Hepatocyte (in vitro differentiated cells): ENCODE measurements around the gene C20orf202. TPM values are rescaled to one million over a fixed set of nuclear protein-coding genes. Genes with fewer than 3 reads are reported as not detected.

Experiments used
- DNase-seq: peaks from one replicate; pipeline ENCODE4 v3.0.0-alpha.2; 2016; ENCODE audit warnings: low spot score
- H2AFZ ChIP-seq: fragments of 200-600 bp; sonication (generic); 2 replicates; pipeline ENCODE4 v1.6.0; 2016; ENCODE audit warnings: antibody characterized with exemption, mild to moderate bottlenecking
- H3K27ac ChIP-seq: fragments of 200-600 bp; sonication (generic); 2 replicates; pipeline ENCODE4 v1.5.1; 2016; ENCODE audit warnings: mild to moderate bottlenecking
- H3K27me3 ChIP-seq: fragments of 200-600 bp; sonication (generic); 2 replicates; pipeline ENCODE4 v1.6.1; 2016
- H3K36me3 ChIP-seq: fragments of 200-600 bp; sonication (generic); replicated peaks from 2 replicates; pipeline ENCODE4 v1.5.1; 2016; ENCODE audit warnings: low read depth; ENCODE audit not compliant: insufficient read depth
- H3K4me1 ChIP-seq: fragments of 200-600 bp; sonication (generic); 2 replicates; pipeline ENCODE4 v1.5.1; 2016; ENCODE audit warnings: mild to moderate bottlenecking, moderate library complexity; ENCODE audit not compliant: insufficient read depth
- H3K4me2 ChIP-seq: fragments of 200-600 bp; sonication (generic); 2 replicates; pipeline ENCODE4 v1.6.0; 2016
- H3K4me3 ChIP-seq: fragments of 200-600 bp; sonication (generic); 2 replicates; pipeline ENCODE4 v1.5.1; 2016; ENCODE audit warnings: mild to moderate bottlenecking
- H3K79me2 ChIP-seq: fragments of 200-600 bp; sonication (generic); 2 replicates; pipeline ENCODE4 v1.6.0; 2017; ENCODE audit warnings: mild to moderate bottlenecking
- H3K9me2 ChIP-seq: fragments of 200-600 bp; sonication (generic); replicated peaks from 2 replicates; pipeline ENCODE4 v1.6.0; 2017; ENCODE audit warnings: mild to moderate bottlenecking; ENCODE audit not compliant: insufficient read depth
- H3K9me3 ChIP-seq: fragments of 200-600 bp; sonication (generic); 2 replicates; pipeline ENCODE4 v1.5.1; 2016; ENCODE audit warnings: low read depth, mild to moderate bottlenecking
- H4K20me1 ChIP-seq: fragments of 200-600 bp; sonication (generic); 2 replicates; pipeline ENCODE4 v1.6.0; 2016; ENCODE audit warnings: mild to moderate bottlenecking; ENCODE audit not compliant: insufficient read depth, poor library complexity, severe bottlenecking
- EZH2 ChIP-seq: fragments of 200-600 bp; sonication (generic); IDR thresholded peaks from 2 replicates; pipeline ENCODE4 v1.6.1; 2016; ENCODE audit warnings: antibody characterized with exemption, mild to moderate bottlenecking, borderline replicate concordance
- EZH2phosphoT487 ChIP-seq: fragments of 200-600 bp; sonication (generic); IDR thresholded peaks from one replicate; pipeline ENCODE4 v1.6.1; 2018; ENCODE audit warnings: antibody characterized with exemption, mild to moderate bottlenecking, low read depth, moderate library complexity; ENCODE audit not compliant: unreplicated experiment, severe bottlenecking
- WGBS: methylation state at CpG from one replicate; pipeline ENCODE4 v1.1.6; 2016; ENCODE audit warnings: low lambda C conversion rate; ENCODE audit errors: missing lambda C conversion rate; 5-methylcytosine and 5-hydroxymethylcytosine counted together
- polyA plus RNA-seq: library from polyadenylated mRNA; unstranded; fragments of >200 nt; fragmentation: Nextera tagmentation; extraction: Ambion mirVana; gene quantifications from 2 replicates; pipeline ENCODE4 v1.2.1, GENCODE V29; 2016
- total RNA-seq: library from RNA; depleted of rRNA; stranded (reverse); fragments of >200 nt; gene quantifications from 2 replicates; pipeline ENCODE4 v1.2.3, GENCODE V29; 2014
- TF ChIP-seq, protein P1 (sequence below): fragments of 200-600 bp; sonication (generic); IDR thresholded peaks from 2 replicates; pipeline ENCODE4 v1.5.1; 2016; ENCODE audit warnings: antibody characterized with exemption, mild to moderate bottlenecking; ENCODE audit not compliant: poor library complexity

C20orf202 gene
- total and polyA plus RNA-seq, 2 experiments from 2014 or later = 0.35 to 1.6 TPM

DNA sequence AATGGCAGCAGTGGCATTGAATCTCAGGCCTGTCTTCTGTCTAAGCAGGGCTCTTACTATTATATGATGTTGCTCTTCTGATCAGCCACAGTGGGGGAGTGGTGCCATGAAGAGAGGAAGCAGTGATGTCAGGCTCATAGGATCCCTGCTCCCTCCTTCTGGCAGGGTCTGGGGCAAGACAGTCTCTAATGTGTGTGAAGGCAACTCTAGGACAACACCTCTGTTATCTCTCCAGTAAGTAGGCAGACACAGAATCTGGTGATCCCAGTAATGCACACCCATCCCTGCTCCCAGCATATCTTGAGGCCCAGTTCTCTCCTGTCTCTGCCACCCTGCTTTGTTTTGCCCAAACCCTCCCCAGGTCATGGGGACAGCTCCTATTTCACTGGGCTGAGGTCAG is 8.8 kb downstream of the C20orf202 start:
- Histone ChIP-seq H3K4me3 (no peak overlapping the region), H3K9me3 (no peaks in the 10 kb centered on the region), H2AFZ (no peak overlapping the region), H3K27ac (no peak overlapping the region), H3K36me3 (no peaks in the 10 kb centered on the region), H3K4me2 (no peak overlapping the region), H3K27me3 (no peaks in the 10 kb centered on the region), H3K79me2 (no peaks in the 10 kb centered on the region), H3K4me1 (no peaks in the 10 kb centered on the region), H4K20me1 (no peaks in the 10 kb centered on the region), H3K9me2 (no peaks in the 10 kb centered on the region)
- no peak for DNase-seq
- TF ChIP-seq, protein P1, sequence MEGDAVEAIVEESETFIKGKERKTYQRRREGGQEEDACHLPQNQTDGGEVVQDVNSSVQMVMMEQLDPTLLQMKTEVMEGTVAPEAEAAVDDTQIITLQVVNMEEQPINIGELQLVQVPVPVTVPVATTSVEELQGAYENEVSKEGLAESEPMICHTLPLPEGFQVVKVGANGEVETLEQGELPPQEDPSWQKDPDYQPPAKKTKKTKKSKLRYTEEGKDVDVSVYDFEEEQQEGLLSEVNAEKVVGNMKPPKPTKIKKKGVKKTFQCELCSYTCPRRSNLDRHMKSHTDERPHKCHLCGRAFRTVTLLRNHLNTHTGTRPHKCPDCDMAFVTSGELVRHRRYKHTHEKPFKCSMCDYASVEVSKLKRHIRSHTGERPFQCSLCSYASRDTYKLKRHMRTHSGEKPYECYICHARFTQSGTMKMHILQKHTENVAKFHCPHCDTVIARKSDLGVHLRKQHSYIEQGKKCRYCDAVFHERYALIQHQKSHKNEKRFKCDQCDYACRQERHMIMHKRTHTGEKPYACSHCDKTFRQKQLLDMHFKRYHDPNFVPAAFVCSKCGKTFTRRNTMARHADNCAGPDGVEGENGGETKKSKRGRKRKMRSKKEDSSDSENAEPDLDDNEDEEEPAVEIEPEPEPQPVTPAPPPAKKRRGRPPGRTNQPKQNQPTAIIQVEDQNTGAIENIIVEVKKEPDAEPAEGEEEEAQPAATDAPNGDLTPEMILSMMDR = no peak
- TF ChIP-seq EZH2 (no peak), EZH2phosphoT487 (no peak)

DNA sequence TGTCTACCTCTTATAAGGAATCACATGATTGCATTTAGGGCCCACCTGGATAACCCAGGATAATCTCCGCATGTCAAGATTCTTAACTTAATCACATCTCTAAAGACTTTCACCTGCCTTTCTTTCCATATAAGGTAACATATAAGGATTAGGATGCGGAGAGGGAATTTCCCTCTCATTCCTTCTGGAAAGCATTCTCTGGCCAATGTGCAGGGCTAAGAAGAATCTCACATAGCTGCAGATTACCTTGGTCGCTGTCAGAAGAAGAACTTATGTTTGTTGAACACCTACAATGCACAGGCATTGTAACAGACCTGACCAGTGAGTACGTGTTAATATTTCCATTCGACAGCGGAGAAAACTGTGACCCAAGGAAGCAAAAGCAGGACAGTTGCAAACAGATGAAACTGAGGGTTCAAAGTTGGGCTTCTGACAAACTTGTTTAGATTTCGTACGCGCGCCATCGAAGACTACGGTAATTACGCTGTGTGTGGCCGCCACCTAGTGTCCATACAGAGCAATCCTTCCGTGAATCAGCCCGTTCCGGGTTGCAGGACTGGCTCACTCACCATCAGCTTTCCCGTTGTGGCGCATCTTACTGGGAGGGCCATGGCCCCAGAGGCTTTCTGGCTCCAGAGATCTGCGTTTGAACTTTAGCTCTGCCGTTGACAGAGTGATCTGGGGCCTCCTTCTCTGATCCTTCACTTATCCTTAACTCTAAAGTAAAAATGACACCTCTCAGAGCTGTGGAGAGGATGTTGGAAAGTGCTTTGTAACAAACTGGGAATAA is 9.5 kb downstream of the C20orf202 start:
- peak; percentile 89 for DNase-seq
- H3K9me2 ChIP-seq = no peaks in the 10 kb centered on the region
- H3K27ac ChIP-seq = no peak overlapping the region
- no peak for TF ChIP-seq EZH2phosphoT487
- TF ChIP-seq, protein P1 = peak; percentile 86
- H3K27me3 ChIP-seq = no peaks in the 10 kb centered on the region
- H4K20me1 ChIP-seq = no peaks in the 10 kb centered on the region
- no peaks in the 10 kb centered on the region for H3K79me2 ChIP-seq
- WGBS = 11% methylated on average over 21 of the region's 21 CpGs
- H3K4me2 ChIP-seq = peak overlapping the region; percentile 64
- H2AFZ ChIP-seq = no peak overlapping the region
- no peaks in the 10 kb centered on the region for H3K4me1 ChIP-seq
- H3K4me3 ChIP-seq = no peak overlapping the region
- H3K36me3 ChIP-seq = no peaks in the 10 kb centered on the region
- H3K9me3 ChIP-seq = no peaks in the 10 kb centered on the region

DNA sequence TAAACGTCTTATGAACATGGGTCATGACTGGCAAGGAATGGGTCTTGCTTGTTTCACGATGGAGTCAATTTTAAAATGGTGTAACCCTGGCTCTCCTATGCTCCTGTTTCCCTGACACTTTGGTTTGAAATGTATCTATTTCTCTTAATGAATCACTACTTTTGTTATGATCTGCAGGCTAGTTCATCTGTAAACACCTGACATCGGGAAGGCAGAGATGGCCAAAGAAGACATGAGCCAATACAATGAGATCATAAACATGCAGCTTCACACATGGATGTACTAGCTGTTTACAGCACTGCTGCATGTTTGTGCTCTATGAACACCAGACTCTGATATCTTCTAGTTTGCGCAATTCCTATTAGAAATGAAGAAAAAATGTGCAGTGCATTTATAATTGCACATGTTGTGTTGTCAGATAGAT is 11.6 kb downstream of the C20orf202 start:
- no peaks in the 10 kb centered on the region for H3K27me3 ChIP-seq
- H2AFZ ChIP-seq = no peak overlapping the region
- H3K9me3 ChIP-seq = no peaks in the 10 kb centered on the region
- no peak overlapping the region for H3K4me3 ChIP-seq
- no peaks in the 10 kb centered on the region for H3K79me2 ChIP-seq
- H3K27ac ChIP-seq = no peak overlapping the region
- H3K36me3 ChIP-seq = no peaks in the 10 kb centered on the region
- no peaks in the 10 kb centered on the region for H4K20me1 ChIP-seq
- no peak overlapping the region for H3K4me2 ChIP-seq
- TF ChIP-seq EZH2 (no peak), EZH2phosphoT487 (no peak)
- TF ChIP-seq, protein P1 = no peak
- no peak for DNase-seq
- no peaks in the 10 kb centered on the region for H3K9me2 ChIP-seq
- H3K4me1 ChIP-seq = no peaks in the 10 kb centered on the region
- 92% methylated on average over 4 of the region's 4 CpGs for WGBS
